Astrocyte (in vitro differentiated cells and primary cell): ENCODE results near the gene BCL11B. TPM values are rescaled to one million over a fixed set of nuclear protein-coding genes. Genes with fewer than 3 reads are reported as not detected.

ENCODE experiments used
- DNase-seq: peaks from one replicate; pipeline ENCODE4 v3.0.0-alpha.2; 2010; ENCODE audit warnings: low read depth
- FAIRE-seq: peaks from 2 replicates; lab custom pipeline; 2011; peaks lifted over from hg19 to GRCh38; lab: Jason Lieb, UNC
- H2AFZ ChIP-seq: 2 replicates; pipeline ENCODE4 v1.6.0; 2012; ENCODE audit warnings: low read depth, low read length, inconsistent platforms
- H3K27ac ChIP-seq: 2 replicates; pipeline ENCODE4 v1.5.1; 2011; ENCODE audit warnings: low read depth, low read length, inconsistent platforms
- H3K27me3 ChIP-seq: 2 replicates; pipeline ENCODE4 v1.6.0; 2011; ENCODE audit warnings: low read length, inconsistent platforms; ENCODE audit not compliant: insufficient read depth
- H3K36me3 ChIP-seq: 2 replicates; pipeline ENCODE4 v1.5.1; 2011; ENCODE audit warnings: low read length, inconsistent platforms; ENCODE audit not compliant: insufficient read depth
- H3K4me1 ChIP-seq: 2 replicates; pipeline ENCODE4 v1.5.1; 2011; ENCODE audit warnings: low read length, inconsistent platforms; ENCODE audit not compliant: insufficient read depth
- H3K4me2 ChIP-seq: 2 replicates; pipeline ENCODE4 v1.6.0; 2012; ENCODE audit warnings: low read length, inconsistent platforms
- H3K4me3 ChIP-seq: 2 replicates; pipeline ENCODE4 v1.5.1; 2011; ENCODE audit warnings: low read depth, mild to moderate bottlenecking, low read length, inconsistent platforms; ENCODE audit not compliant: insufficient read depth
- H3K79me2 ChIP-seq: 2 replicates; pipeline ENCODE4 v1.6.0; 2012; ENCODE audit warnings: mild to moderate bottlenecking, low read length, inconsistent platforms; ENCODE audit not compliant: insufficient read depth
- H3K9ac ChIP-seq: 2 replicates; pipeline ENCODE4 v1.6.0; 2012; ENCODE audit warnings: mild to moderate bottlenecking, low read length, inconsistent platforms
- H3K9me3 ChIP-seq: 2 replicates; pipeline ENCODE4 v1.5.1; 2012; ENCODE audit warnings: low read depth, mild to moderate bottlenecking, low read length, inconsistent platforms; ENCODE audit not compliant: insufficient read depth
- H4K20me1 ChIP-seq: 2 replicates; pipeline ENCODE4 v1.6.0; 2012; ENCODE audit warnings: low read length, inconsistent platforms; ENCODE audit not compliant: insufficient read depth
- H3K27ac Mint-ChIP-seq: one replicate; pipeline ENCODE4 v1.8.0; 2021; ENCODE audit warnings: mild to moderate bottlenecking, mixed read lengths; ENCODE audit not compliant: unreplicated experiment
- H3K27me3 Mint-ChIP-seq: one replicate; pipeline ENCODE4 v1.8.0; 2021; ENCODE audit warnings: low read depth, mixed read lengths; ENCODE audit not compliant: unreplicated experiment
- H3K36me3 Mint-ChIP-seq: one replicate; pipeline ENCODE4 v1.8.0; 2021; ENCODE audit warnings: low read depth, mixed read lengths; ENCODE audit not compliant: unreplicated experiment
- H3K4me1 Mint-ChIP-seq: one replicate; pipeline ENCODE4 v1.8.0; 2021; ENCODE audit warnings: low read depth, mixed read lengths; ENCODE audit not compliant: unreplicated experiment
- H3K4me3 Mint-ChIP-seq: one replicate; pipeline ENCODE4 v1.8.0; 2021; ENCODE audit warnings: mild to moderate bottlenecking, moderate library complexity, mixed read lengths; ENCODE audit not compliant: unreplicated experiment
- H3K9me3 Mint-ChIP-seq: one replicate; pipeline ENCODE4 v1.8.0; 2021; ENCODE audit warnings: mild to moderate bottlenecking, mixed read lengths; ENCODE audit not compliant: unreplicated experiment
- EZH2 ChIP-seq: IDR thresholded peaks from 2 replicates; pipeline ENCODE4 v1.6.1; 2012; ENCODE audit warnings: mild to moderate bottlenecking, low read length, inconsistent platforms; ENCODE audit not compliant: insufficient read depth
- total RNA-seq: library from RNA; stranded (reverse); gene quantifications from 2 replicates; pipeline ENCODE4 v1.2.1, GENCODE V29; 2021
- TF ChIP-seq, protein P1 (sequence below): IDR thresholded peaks from 2 replicates; pipeline ENCODE4 v1.5.1; 2011; ENCODE audit warnings: low read depth, mild to moderate bottlenecking, inconsistent platforms, low read length, moderate library complexity; ENCODE audit not compliant: insufficient read depth

The BCL11B gene
- total RNA-seq, 1 donor from 2014 or later: 1.1 TPM

DNA sequence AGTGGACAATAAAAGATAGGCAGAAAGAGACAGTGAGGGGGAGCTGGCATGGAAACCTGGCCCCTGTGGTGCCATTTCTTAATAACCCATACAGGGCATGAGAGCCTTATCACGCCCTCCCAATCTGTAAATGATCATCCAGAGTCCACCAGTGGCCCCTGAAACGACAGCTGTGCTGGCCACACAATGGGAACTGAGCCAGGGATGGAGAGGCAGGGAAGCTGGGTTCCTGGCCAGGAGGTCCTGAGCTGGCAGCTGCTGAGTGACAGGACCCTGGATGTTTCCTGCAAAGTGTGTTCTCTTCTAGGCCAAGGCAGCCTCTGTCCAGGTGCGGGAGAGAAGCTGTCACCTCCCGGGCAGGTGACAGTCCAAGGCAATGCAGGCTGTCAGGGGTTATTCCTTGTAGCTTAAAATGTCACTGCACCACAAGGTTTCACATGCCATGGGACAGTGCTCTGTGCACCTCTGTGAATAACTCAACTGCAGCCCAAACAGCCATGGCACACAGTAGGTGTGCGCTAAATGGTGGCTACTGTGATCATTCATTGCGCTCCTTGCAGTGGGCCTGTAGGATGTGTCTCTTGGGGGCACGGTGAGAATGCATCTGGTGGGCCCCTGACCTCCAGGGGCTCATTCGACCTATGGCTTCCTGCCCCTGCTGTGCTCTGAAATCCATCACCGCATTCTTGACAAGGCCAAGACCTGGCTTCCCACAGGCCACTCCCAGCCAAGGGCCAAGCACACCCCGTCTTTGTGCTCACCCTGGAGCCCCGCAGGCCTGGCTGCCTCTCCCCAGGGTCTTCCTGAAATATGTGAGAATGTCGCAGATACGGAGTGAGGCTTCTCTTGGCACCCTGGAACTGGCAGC lies 46.3 kb upstream of the BCL11B start:
- Mint-ChIP-seq H3K27ac (no peak overlapping the region), H3K27me3 (peaks cover 33% of the 10 kb centered on the region), H3K4me3 (no peak overlapping the region), H3K9me3 (no peaks in the 10 kb centered on the region), H3K36me3 (peaks cover 2% of the 10 kb centered on the region), H3K4me1 (no peaks in the 10 kb centered on the region)
- TF ChIP-seq, protein P1, sequence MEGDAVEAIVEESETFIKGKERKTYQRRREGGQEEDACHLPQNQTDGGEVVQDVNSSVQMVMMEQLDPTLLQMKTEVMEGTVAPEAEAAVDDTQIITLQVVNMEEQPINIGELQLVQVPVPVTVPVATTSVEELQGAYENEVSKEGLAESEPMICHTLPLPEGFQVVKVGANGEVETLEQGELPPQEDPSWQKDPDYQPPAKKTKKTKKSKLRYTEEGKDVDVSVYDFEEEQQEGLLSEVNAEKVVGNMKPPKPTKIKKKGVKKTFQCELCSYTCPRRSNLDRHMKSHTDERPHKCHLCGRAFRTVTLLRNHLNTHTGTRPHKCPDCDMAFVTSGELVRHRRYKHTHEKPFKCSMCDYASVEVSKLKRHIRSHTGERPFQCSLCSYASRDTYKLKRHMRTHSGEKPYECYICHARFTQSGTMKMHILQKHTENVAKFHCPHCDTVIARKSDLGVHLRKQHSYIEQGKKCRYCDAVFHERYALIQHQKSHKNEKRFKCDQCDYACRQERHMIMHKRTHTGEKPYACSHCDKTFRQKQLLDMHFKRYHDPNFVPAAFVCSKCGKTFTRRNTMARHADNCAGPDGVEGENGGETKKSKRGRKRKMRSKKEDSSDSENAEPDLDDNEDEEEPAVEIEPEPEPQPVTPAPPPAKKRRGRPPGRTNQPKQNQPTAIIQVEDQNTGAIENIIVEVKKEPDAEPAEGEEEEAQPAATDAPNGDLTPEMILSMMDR: no peak
- no peak for TF ChIP-seq EZH2
- Histone ChIP-seq H3K4me2 (no peak overlapping the region), H3K27me3 (no peaks in the 10 kb centered on the region), H3K79me2 (no peaks in the 10 kb centered on the region), H3K4me1 (no peaks in the 10 kb centered on the region), H3K27ac (no peak overlapping the region), H4K20me1 (no peaks in the 10 kb centered on the region), H2AFZ (no peak overlapping the region), H3K4me3 (no peak overlapping the region), H3K9ac (no peak overlapping the region), H3K9me3 (no peaks in the 10 kb centered on the region), H3K36me3 (no peaks in the 10 kb centered on the region)
- FAIRE-seq (no peak), DNase-seq (no peak)

DNA sequence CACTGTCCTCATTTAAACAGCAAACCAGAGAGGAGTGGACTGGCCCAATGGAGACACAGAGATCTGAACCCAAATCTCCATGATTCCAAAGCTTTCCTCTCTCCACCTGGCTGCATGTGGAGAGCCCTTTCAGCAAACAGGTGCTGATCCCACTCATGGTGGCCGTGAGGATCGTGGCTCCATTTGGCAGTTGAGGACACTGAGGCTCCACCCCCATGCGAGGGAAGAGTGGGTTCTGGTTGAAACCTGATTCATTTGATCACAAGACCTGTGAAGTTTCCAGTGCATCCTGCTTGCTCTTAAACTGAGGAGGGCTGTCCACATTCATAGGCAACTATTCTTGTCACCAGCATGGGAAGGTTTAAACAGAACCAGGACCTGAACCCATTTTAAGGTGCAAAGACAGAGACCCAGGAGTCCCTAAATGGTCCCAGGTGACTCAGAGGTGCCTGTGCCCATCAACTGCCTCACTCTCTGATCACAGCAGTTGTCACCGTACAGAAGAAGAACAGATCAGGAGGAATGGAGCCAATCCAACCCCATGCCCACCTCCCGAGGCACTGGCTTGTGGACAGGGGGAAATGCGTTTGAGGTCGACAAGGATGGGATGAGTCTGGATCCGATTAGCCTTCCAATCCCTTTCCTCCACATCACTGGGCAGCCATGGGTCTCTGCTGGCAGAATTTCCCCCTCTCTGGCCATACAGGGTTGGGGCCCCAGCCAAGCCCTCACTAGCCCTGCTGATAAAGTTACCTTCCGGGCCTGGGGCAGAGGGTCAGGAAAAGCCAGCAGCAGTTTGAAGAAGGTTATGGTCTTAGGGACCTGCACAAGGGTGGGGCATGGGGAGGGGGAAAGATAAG lies 45.5 kb upstream of the BCL11B start:
- FAIRE-seq (no peak), DNase-seq (no peak)
- no peak overlapping the region for H3K9ac ChIP-seq
- no peaks in the 10 kb centered on the region for H3K27me3 ChIP-seq
- Mint-ChIP-seq H3K9me3 (no peaks in the 10 kb centered on the region), H3K4me3 (no peak overlapping the region), H3K27me3 (peaks cover 29% of the 10 kb centered on the region), H3K27ac (no peak overlapping the region), H3K4me1 (no peaks in the 10 kb centered on the region), H3K36me3 (peaks cover 2% of the 10 kb centered on the region)
- H3K27ac ChIP-seq: no peak overlapping the region
- no peaks in the 10 kb centered on the region for H3K4me1 ChIP-seq
- H3K9me3 ChIP-seq: no peaks in the 10 kb centered on the region
- no peaks in the 10 kb centered on the region for H3K79me2 ChIP-seq
- TF ChIP-seq EZH2: no peak
- TF ChIP-seq, protein P1: no peak
- H3K4me3 ChIP-seq: no peak overlapping the region
- no peaks in the 10 kb centered on the region for H3K36me3 ChIP-seq
- no peak overlapping the region for H3K4me2 ChIP-seq
- H2AFZ ChIP-seq: no peak overlapping the region
- no peaks in the 10 kb centered on the region for H4K20me1 ChIP-seq
